Panc1 (cell line): ENCODE data around the gene OPN1SW. TPM values are rescaled to one million over a fixed set of nuclear protein-coding genes. Genes with fewer than 3 reads are reported as not detected.

Source experiments
- ATAC-seq: fragments of 200-7000 bp; cut with Tn5 transposase; 2 replicates; pipeline ENCODE4 v1.9.1; 2020; ENCODE audit warnings: mild to moderate bottlenecking, moderate library complexity
- BruUV-seq: library from RNA; stranded (reverse); fragments of 400-500 nt; replicated peaks from 2 replicates; lab custom pipeline; 2021; lab: Mats Ljungman, UMichigan
- CTCF ChIA-PET: fragments of 300-600 bp; sonication (Branson Sonifier 250); formaldehyde crosslinking; loops from one replicate; lab custom pipeline; 2022; ENCODE audit warnings: antibody characterized with exemption; lab: Charles Lee
- POLR2A ChIA-PET: fragments of 300-600 bp; sonication (Branson Sonifier 250); formaldehyde crosslinking; loops from one replicate; lab custom pipeline; 2022; ENCODE audit warnings: antibody characterized with exemption; lab: Charles Lee
- DNase-seq: peaks from one replicate; pipeline ENCODE4 v3.0.0-alpha.2; 2010; ENCODE audit warnings: low read depth, low spot score
- H3K27ac ChIP-seq: 2 replicates; pipeline ENCODE4 v1.5.1; 2011; ENCODE audit warnings: mild to moderate bottlenecking, low read length, inconsistent platforms
- H3K27me3 ChIP-seq: fragments of 200-500 bp; sonication (Bioruptor generic); 2 replicates; pipeline ENCODE4 v1.6.0; 2014; ENCODE audit warnings: low read length, inconsistent platforms; ENCODE audit not compliant: control insufficient read depth, insufficient read depth
- H3K36me3 ChIP-seq: fragments of 200-500 bp; sonication (Bioruptor generic); 2 replicates; pipeline ENCODE4 v1.5.1; 2014; ENCODE audit warnings: inconsistent platforms, mild to moderate bottlenecking, low read length, moderate library complexity; ENCODE audit not compliant: control insufficient read depth, insufficient read depth
- H3K4me1 ChIP-seq: 2 replicates; pipeline ENCODE4 v1.5.1; 2011; ENCODE audit warnings: inconsistent platforms, mild to moderate bottlenecking, low read length, moderate library complexity; ENCODE audit not compliant: control insufficient read depth, insufficient read depth
- H3K4me3 ChIP-seq, 2 experiments: 2 replicates each; pipeline ENCODE4 v1.5.1; 2011 to 2012; ENCODE audit warnings: low read depth in 2 of 2, low read length in 2 of 2, mild to moderate bottlenecking in 2 of 2, inconsistent platforms in 1 of 2, moderate library complexity in 1 of 2
- H3K9me3 ChIP-seq: fragments of 200-500 bp; sonication (Bioruptor generic); 2 replicates; pipeline ENCODE4 v1.5.1; 2014; ENCODE audit warnings: low read depth, mild to moderate bottlenecking, inconsistent platforms, low read length, moderate library complexity; ENCODE audit not compliant: control insufficient read depth, insufficient read depth
- CTCF ChIP-seq: fragments of 450-650 bp; IDR thresholded peaks from 2 replicates; pipeline ENCODE4 v1.5.1; 2017; ENCODE audit warnings: mild to moderate bottlenecking
- POLR2AphosphoS5 ChIP-seq: IDR thresholded peaks from 2 replicates; pipeline ENCODE4 v1.6.1; 2012; ENCODE audit warnings: mild to moderate bottlenecking, low read depth, low read length, moderate library complexity
- REST ChIP-seq, 2 experiments: IDR thresholded peaks; 2 replicates each; pipeline ENCODE4 v1.6.1; 2011 to 2012; ENCODE audit warnings: low read depth in 2 of 2, control low read depth in 1 of 2, low read length in 1 of 2, mild to moderate bottlenecking in 1 of 2, moderate library complexity in 1 of 2; ENCODE audit not compliant: insufficient read depth in 1 of 2
- SIN3A ChIP-seq: IDR thresholded peaks from 2 replicates; pipeline ENCODE4 v1.6.1; 2012; ENCODE audit warnings: low read depth, mild to moderate bottlenecking, low read length, moderate library complexity, borderline replicate concordance; ENCODE audit not compliant: insufficient read depth
- TCF7L2 ChIP-seq: IDR thresholded peaks from 2 replicates; pipeline ENCODE4 v1.6.1; 2011; ENCODE audit warnings: mild to moderate bottlenecking, low read depth, low read length, inconsistent platforms
- in situ Hi-C: cut with HindIII; loops from 2 replicates; pipeline ENCODE4 v1.10.0; 2016; ENCODE audit warnings: low sequenced_read_pairs, low pct_unique_long_range_greater_than_20kb
- intact Hi-C: fragments of 100-400 bp; cut with micrococcal nuclease; formaldehyde crosslinking; loops from one replicate; pipeline ENCODE4 v1.10.0; 2022; ENCODE audit not compliant: unreplicated experiment
- total RNA-seq: library from RNA; stranded (reverse); gene quantifications from one replicate; pipeline ENCODE4 v1.2.1, GENCODE V29; 2021; ENCODE audit not compliant: unreplicated experiment

The OPN1SW gene
- total RNA-seq, 1 experiment from 2014 or later = not detected

GRCh38 chr7:128783143-128783861, 7.7 kb upstream of the OPN1SW start:
- Histone ChIP-seq H3K27ac (no peak overlapping the region), H3K36me3 (no peaks in the 10 kb centered on the region), H3K4me1 (peaks cover 2% of the 10 kb centered on the region; the same call in 1 of the 2 replicates), H3K4me3 (no peak overlapping the region), H3K27me3 (peaks cover 7% of the 10 kb centered on the region), H3K9me3 (no peaks in the 10 kb centered on the region)
- ChIA-PET POLR2A (interaction anchor here (0.6 kb wide), 1 partner anchor 16 kb away, joined by 3 read pairs; no protein-coding TSS in a partner anchor), CTCF (no interaction called here)
- no TSS peak for BruUV-seq
- in situ Hi-C loops (no loop called here), intact Hi-C loops (no loop called here)
- DNase-seq (peak; percentile 55), ATAC-seq (peak; percentile 95)
- no peak for TF ChIP-seq SIN3A
- TF ChIP-seq REST (IDR thresholded peaks at IDR 0.05; ENCODE audit: insufficient read depth in 1 of 2, low read depth in 2 of 2, low read length in 1 of 2) = no peak
- no peak for TF ChIP-seq CTCF
- TF ChIP-seq TCF7L2 = no peak
- no peak; the same call in 1 of the 2 replicates for TF ChIP-seq POLR2AphosphoS5

GRCh38 chr7:128781851-128782250, 6.3 kb upstream of the OPN1SW start:
- DNase-seq (no peak), ATAC-seq (no peak)
- ChIA-PET CTCF (interaction anchor here (0.7 kb wide), 1 partner anchor 26 kb away, joined by 3 read pairs; no protein-coding TSS in a partner anchor), POLR2A (interaction anchor here (0.6 kb wide), 1 partner anchor 86 kb away, joined by 4 read pairs; no protein-coding TSS in a partner anchor)
- BruUV-seq = no TSS peak
- TF ChIP-seq SIN3A (no peak), TCF7L2 (no peak), CTCF (no peak), POLR2AphosphoS5 (no peak), REST (IDR thresholded peaks at IDR 0.05; ENCODE audit: insufficient read depth in 1 of 2, low read depth in 2 of 2, low read length in 1 of 2) (no peak)
- Histone ChIP-seq H3K36me3 (no peaks in the 10 kb centered on the region), H3K9me3 (peaks cover 8% of the 10 kb centered on the region; the same call in 1 of the 2 replicates), H3K27ac (no peak overlapping the region), H3K27me3 (no peaks in the 10 kb centered on the region), H3K4me1 (peaks cover 2% of the 10 kb centered on the region; the same call in 1 of the 2 replicates), H3K4me3 (no peak overlapping the region)
- in situ Hi-C loops = no loop called here
- intact Hi-C loops = no loop called here
